Muscle layer of duodenum (tissue), 2 donors: ENCODE data around the gene PKP1.

ENCODE experiments used
- H3K27ac ChIP-seq: one replicate; pipeline ENCODE4 v1.7.0; 2013; ENCODE audit warnings: mild to moderate bottlenecking, low read length
- H3K27me3 ChIP-seq: one replicate; pipeline ENCODE4 v1.7.0; 2013; ENCODE audit warnings: low read depth, mild to moderate bottlenecking, control low read depth, low read length
- H3K36me3 ChIP-seq, 2 donors: one replicate each; pipeline ENCODE4 v1.7.0; 2013; ENCODE audit warnings: low read length in 2 of 2, control low read depth in 1 of 2, mild to moderate bottlenecking in 1 of 2; ENCODE audit not compliant: insufficient read depth in 2 of 2, control insufficient read depth in 1 of 2
- H3K4me1 ChIP-seq, 2 donors: one replicate each; pipeline ENCODE4 v1.7.0; 2013; ENCODE audit warnings: low read length in 2 of 2, mild to moderate bottlenecking in 2 of 2, control low read depth in 1 of 2, moderate library complexity in 1 of 2; ENCODE audit not compliant: insufficient read depth in 2 of 2, control insufficient read depth in 1 of 2
- H3K4me3 ChIP-seq, 2 donors: one replicate each; pipeline ENCODE4 v1.7.0; 2013; ENCODE audit warnings: low read length in 2 of 2, low read depth in 1 of 2, mild to moderate bottlenecking in 1 of 2
- H3K9me3 ChIP-seq, 2 donors: one replicate each; pipeline ENCODE4 v1.7.0; 2013; ENCODE audit warnings: low read length in 2 of 2, control low read depth in 1 of 2, mild to moderate bottlenecking in 1 of 2; ENCODE audit not compliant: control insufficient read depth in 1 of 2
- donor health status: healthy.

The PKP1 gene

DNA sequence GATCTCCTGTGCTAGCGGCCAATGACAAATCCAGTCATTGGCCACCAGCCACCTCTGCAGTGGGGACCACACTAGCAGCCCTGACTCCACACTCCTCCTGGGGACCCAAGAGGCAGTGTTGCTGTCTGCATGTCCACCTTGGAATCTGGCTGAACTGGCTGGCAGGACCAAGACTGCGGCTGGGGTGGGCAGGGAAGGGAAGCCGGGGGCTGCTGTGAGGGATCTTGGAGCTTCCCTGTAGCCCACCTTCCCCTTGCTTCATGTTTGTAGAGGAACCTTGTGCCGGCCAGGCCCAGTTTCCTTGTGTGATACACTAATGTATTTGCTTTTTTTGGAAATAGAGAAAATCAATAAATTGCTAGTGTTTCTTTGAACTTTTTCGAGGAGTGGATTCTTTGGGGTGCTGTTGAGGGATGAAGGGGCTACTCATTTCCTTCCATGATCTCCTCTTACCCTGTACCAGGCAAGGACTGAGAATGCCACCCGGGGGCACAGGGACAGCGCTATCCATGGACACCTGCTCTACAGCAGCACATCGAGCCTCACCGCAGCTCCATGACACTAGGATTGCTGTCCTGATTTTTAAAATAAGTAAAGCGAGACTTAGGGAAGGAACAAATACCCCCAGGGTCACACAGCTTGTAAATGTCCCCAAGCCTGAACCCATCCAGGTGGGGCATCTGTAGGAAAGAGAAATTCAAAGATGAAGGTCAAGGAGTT is 49.5 kb downstream of the PKP1 start:
- Histone ChIP-seq H3K4me3 (no peak overlapping the region), H3K36me3 (no peaks in the 10 kb centered on the region), H3K4me1 (no peaks in the 10 kb centered on the region)

GRCh38 chr1:201334325-201335173 is 51.2 kb downstream of the PKP1 start:
- Histone ChIP-seq H3K27me3 (no peaks in the 10 kb centered on the region), H3K9me3 (no peaks in the 10 kb centered on the region), H3K4me1 (no peaks in the 10 kb centered on the region), H3K36me3 (no peaks in the 10 kb centered on the region), H3K27ac (no peak overlapping the region), H3K4me3 (no peak overlapping the region)

More for the DNA sequence above, 49.5 kb downstream of the PKP1 start:
- Histone ChIP-seq H3K9me3 (no peaks in the 10 kb centered on the region), H3K27ac (no peak overlapping the region), H3K27me3 (no peaks in the 10 kb centered on the region)

GRCh38 chr1:201335174-201335870 is 52.0 kb downstream of the PKP1 start:
- Histone ChIP-seq H3K27ac (no peak overlapping the region), H3K36me3 (no peaks in the 10 kb centered on the region), H3K9me3 (no peaks in the 10 kb centered on the region), H3K4me3 (no peak overlapping the region), H3K4me1 (no peaks in the 10 kb centered on the region), H3K27me3 (no peaks in the 10 kb centered on the region)

GRCh38 chr1:201335901-201336300 is 52.6 kb downstream of the PKP1 start:
- Histone ChIP-seq H3K4me3 (no peak overlapping the region), H3K27ac (no peak overlapping the region), H3K36me3 (no peaks in the 10 kb centered on the region), H3K27me3 (no peaks in the 10 kb centered on the region), H3K4me1 (no peaks in the 10 kb centered on the region), H3K9me3 (no peaks in the 10 kb centered on the region)

DNA sequence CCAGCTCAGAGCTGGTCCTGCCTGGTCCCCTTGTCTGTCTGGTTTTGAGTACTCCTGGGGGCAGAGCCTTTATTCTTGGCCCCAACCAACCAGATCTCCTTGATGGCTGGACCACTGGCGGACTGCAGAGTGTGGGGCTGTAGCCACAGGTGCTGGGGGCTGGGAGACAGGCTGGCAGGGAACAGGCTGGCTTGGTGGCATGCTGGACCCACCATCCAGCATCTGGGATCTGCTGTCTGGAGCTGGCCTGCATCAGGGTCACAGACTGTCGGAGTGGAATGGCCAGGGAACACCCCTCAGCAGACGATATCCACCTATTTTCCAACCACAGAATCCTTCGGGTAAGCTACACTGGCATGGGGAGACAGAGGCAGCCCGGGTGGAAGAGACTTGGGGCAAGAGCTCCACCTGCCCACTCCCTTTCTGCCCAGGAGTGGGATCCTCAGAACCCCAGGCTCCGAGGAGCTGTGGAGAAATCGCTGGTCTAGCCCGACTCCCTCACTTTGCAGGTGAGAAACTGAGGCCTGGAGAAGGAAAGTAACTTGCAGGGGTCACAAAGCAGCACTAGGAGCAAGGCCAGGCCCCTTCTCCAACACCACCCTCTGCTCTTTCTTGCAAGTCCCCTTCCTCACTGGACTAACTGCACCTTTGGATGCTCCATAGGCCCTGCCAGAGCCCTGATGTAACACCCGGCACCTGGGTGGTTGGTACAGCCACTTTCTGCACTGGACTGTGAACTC is 53.6 kb downstream of the PKP1 start:
- Histone ChIP-seq H3K4me1 (no peaks in the 10 kb centered on the region), H3K36me3 (no peaks in the 10 kb centered on the region), H3K4me3 (no peak overlapping the region), H3K27me3 (no peaks in the 10 kb centered on the region), H3K27ac (no peak overlapping the region), H3K9me3 (peaks cover 5% of the 10 kb centered on the region in 2 donors)

DNA sequence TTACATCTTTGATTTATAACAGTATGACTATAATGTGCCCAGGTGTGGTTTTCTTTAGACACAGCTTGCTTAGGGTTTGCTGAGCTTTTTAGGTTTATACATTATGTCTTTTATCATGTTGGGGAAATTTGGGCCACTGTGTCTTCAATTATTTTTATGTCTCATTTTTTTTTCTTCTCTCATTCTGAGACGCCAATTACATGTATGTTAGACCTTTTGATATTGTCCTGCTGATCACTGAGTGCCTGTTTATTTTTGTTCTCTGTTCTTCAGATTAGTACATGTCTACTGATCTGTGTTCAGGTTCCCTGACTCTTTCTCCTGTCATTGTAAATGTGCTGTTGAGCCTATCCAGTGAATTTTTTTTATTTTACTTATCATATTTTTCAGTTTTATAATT is 58.1 kb downstream of the PKP1 start:
- no peaks in the 10 kb centered on the region for H3K36me3 ChIP-seq
- H3K27me3 ChIP-seq: no peaks in the 10 kb centered on the region
- H3K4me1 ChIP-seq: no peaks in the 10 kb centered on the region
- H3K27ac ChIP-seq: no peak overlapping the region
- no peak overlapping the region for H3K4me3 ChIP-seq
- H3K9me3 ChIP-seq: peaks cover 5 to 10% of the 10 kb centered on the region in 2 donors

DNA sequence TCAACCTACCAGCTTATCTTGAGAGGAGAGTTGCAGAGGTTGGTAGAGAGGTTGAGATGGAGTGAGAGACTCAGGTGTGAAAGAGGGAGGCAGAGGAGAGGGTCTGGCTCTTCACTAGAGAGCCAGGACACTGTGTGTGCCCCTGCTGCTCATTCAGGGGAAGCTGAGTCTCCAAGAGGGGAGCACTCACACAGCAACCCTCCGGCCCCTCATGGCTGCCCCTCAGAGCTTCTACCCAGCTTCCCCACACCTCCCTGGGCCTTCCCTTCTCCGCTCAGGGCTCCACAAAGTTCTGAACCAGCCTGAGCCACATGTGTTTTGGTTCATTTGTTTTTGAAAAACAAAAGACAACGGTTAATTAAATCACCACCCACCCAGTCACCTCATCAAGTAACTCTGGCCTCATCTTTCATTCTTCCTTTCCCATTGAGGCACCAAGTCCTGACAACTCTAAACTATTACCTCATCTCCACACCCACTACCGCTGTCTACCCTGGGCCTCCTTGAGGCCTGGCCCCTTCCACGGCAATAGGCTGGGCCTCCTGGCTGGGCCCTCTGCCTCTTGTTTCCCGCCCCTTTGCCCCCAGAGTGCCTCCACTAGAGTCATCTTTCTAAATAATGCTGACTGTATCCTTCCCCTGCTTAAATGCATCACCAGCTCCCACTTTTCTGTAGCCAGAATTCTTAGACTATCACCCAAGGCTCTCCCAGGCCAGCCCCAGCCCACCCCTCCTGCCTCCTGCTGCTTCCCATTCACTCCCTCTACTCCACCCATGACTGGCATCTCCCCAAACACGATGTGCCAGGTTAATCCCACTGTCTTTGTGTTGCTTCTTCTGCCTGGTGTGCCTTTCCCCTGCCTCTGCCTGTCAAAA is 61.1 kb downstream of the PKP1 start:
- Histone ChIP-seq H3K27me3 (peaks cover 6% of the 10 kb centered on the region), H3K9me3 (peaks cover 5 to 10% of the 10 kb centered on the region in 2 donors), H3K4me3 (no peak overlapping the region), H3K4me1 (no peaks in the 10 kb centered on the region), H3K36me3 (no peaks in the 10 kb centered on the region), H3K27ac (no peak overlapping the region)

- H3K9me3 ChIP-seq: peaks cover 5 to 10% of the 10 kb centered on the region in 2 donors
- no peaks in the 10 kb centered on the region for H3K4me1 ChIP-seq
- H3K4me3 ChIP-seq: no peak overlapping the region
- H3K27ac ChIP-seq: no peak overlapping the region
- no peaks in the 10 kb centered on the region for H3K36me3 ChIP-seq
- H3K27me3 ChIP-seq: peaks cover 6% of the 10 kb centered on the region
These were observed 61.7 kb downstream of the PKP1 start for GRCh38 chr1:201345081-201345355.

DNA sequence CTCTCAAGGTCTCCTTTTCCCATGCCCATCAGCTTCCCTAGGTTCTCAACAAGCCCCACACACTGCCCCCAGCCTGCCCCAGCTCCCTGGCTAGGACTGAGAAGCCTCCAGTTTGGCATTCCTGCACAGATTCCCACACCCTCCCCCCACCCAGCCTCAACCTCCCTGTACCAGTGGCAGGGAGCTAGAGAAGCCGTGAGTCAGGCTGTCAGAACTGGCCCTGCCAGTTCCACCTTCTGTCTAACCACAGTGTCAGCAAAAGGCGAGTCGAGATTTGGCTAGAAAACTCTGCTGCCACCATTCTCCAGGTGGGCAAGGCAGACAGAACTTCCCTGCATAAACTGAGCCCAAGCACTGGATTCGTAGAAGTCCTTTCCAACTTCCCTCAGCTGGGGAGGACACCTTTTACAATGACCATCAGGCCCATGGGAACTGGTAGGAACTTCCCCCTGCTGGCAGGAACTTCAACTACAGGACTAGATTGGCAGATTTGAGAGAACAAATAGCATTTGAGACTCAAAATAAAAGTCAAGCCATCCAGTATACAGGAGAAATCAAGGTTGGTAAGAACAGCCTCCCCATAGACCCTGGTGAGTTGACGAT is 63.1 kb downstream of the PKP1 start:
- no peak overlapping the region for H3K27ac ChIP-seq

DNA sequence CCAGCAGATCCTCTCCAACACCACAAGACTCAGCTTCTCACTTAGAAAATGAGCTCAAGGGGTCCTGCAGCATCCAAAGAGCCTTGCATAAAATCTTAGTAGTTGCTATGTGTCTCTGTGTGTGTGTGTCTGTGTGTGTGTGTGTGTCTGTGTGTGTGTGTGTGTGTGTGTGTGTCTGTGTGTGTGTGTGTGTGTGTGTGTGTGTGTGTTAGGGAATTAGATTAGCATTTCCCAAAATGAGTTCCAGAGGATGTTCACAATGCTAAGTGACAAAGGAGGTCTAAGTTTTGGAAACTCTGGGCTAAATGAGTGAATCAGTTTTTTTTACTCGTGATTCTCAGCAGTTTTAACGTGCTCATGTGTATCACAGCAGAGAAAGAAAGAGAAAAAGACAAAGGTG is 63.7 kb downstream of the PKP1 start:
- Histone ChIP-seq H3K27ac (no peak overlapping the region), H3K4me1 (no peaks in the 10 kb centered on the region), H3K4me3 (no peak overlapping the region), H3K27me3 (peaks cover 6% of the 10 kb centered on the region), H3K9me3 (peaks cover 0 to 3% of the 10 kb centered on the region in 2 donors), H3K36me3 (no peaks in the 10 kb centered on the region)

More for the DNA sequence above, 63.1 kb downstream of the PKP1 start:
- Histone ChIP-seq H3K4me3 (no peak overlapping the region), H3K27me3 (peaks cover 6% of the 10 kb centered on the region), H3K36me3 (no peaks in the 10 kb centered on the region), H3K9me3 (peaks cover under 1 to 6% of the 10 kb centered on the region in 2 donors), H3K4me1 (no peaks in the 10 kb centered on the region)
